H9 (cell line): ENCODE measurements around the gene ARFGEF3. TPM values are rescaled to one million over a fixed set of nuclear protein-coding genes. Genes with fewer than 3 reads are reported as not detected.

Experiments
- DNase-seq: peaks from one replicate; pipeline ENCODE4 v3.0.0-alpha.2; 2017
- H2AFZ ChIP-seq: one replicate; pipeline ENCODE4 v1.6.1; 2013; ENCODE audit warnings: mild to moderate bottlenecking, low read length, control low read depth, moderate library complexity
- H2AK5ac ChIP-seq: 2 replicates; pipeline ENCODE4 v1.6.1; 2013; ENCODE audit warnings: low read length, control low read depth, mixed read lengths; ENCODE audit not compliant: insufficient read length
- H2BK120ac ChIP-seq: one replicate; pipeline ENCODE4 v1.6.1; 2013; ENCODE audit warnings: low read depth, mild to moderate bottlenecking, low read length, control low read depth, inconsistent platforms; ENCODE audit not compliant: poor library complexity, severe bottlenecking
- H2BK12ac ChIP-seq: 2 replicates; pipeline ENCODE4 v1.6.1; 2013; ENCODE audit warnings: low read length, control low read depth, mixed read lengths, low read depth; ENCODE audit not compliant: insufficient read length
- H2BK15ac ChIP-seq: 2 replicates; pipeline ENCODE4 v1.6.1; 2013; ENCODE audit warnings: low read depth, low read length, control low read depth
- H2BK20ac ChIP-seq: one replicate; pipeline ENCODE4 v1.6.1; 2013; ENCODE audit warnings: low read depth, mild to moderate bottlenecking, low read length, control low read depth, inconsistent platforms; ENCODE audit not compliant: poor library complexity, severe bottlenecking
- H2BK5ac ChIP-seq: 2 replicates; pipeline ENCODE4 v1.6.1; 2013; ENCODE audit warnings: low read length, control low read depth, mixed read lengths; ENCODE audit not compliant: insufficient read length
- H3K14ac ChIP-seq: 2 replicates; pipeline ENCODE4 v1.6.1; 2013; ENCODE audit warnings: low read length, control low read depth; ENCODE audit not compliant: insufficient read depth
- H3K18ac ChIP-seq: 2 replicates; pipeline ENCODE4 v1.6.1; 2013; ENCODE audit warnings: low read depth, mild to moderate bottlenecking, mixed read lengths, low read length, control low read depth; ENCODE audit not compliant: insufficient read length
- H3K23ac ChIP-seq: 2 replicates; pipeline ENCODE4 v1.6.1; 2013; ENCODE audit warnings: low read length, control low read depth, mixed read lengths, low read depth; ENCODE audit not compliant: insufficient read length
- H3K23me2 ChIP-seq: 2 replicates; pipeline ENCODE4 v1.6.1; 2013; ENCODE audit warnings: low read depth, mild to moderate bottlenecking, mixed read lengths, low read length, control low read depth; ENCODE audit not compliant: insufficient read length, poor library complexity, severe bottlenecking
- H3K27ac ChIP-seq: 2 replicates; pipeline ENCODE4 v1.5.1; 2013; ENCODE audit warnings: low read length, control low read depth, mixed read lengths, low read depth; ENCODE audit not compliant: insufficient read length
- H3K27me3 ChIP-seq: 2 replicates; pipeline ENCODE4 v1.6.1; 2013; ENCODE audit warnings: low read length, control low read depth, inconsistent platforms; ENCODE audit not compliant: insufficient read depth
- H3K4ac ChIP-seq: 2 replicates; pipeline ENCODE4 v1.6.1; 2013; ENCODE audit warnings: low read depth, mild to moderate bottlenecking, control low read depth, inconsistent platforms, low read length, moderate library complexity
- H3K4me1 ChIP-seq: 2 replicates; pipeline ENCODE4 v1.6.1; 2013; ENCODE audit warnings: low read length, control low read depth, inconsistent platforms; ENCODE audit not compliant: insufficient read depth
- H3K4me2 ChIP-seq: 2 replicates; pipeline ENCODE4 v1.6.1; 2013; ENCODE audit warnings: low read length, control low read depth, mixed read lengths; ENCODE audit not compliant: insufficient read length, insufficient read depth
- H3K56ac ChIP-seq: 2 replicates; pipeline ENCODE4 v1.6.1; 2013; ENCODE audit warnings: low read depth, mild to moderate bottlenecking, mixed read lengths, low read length, control low read depth; ENCODE audit not compliant: insufficient read length
- H3K79me1 ChIP-seq: 2 replicates; pipeline ENCODE4 v1.6.1; 2013; ENCODE audit warnings: low read depth, mild to moderate bottlenecking, moderate library complexity, low read length, control low read depth, inconsistent platforms; ENCODE audit not compliant: insufficient read depth, poor library complexity, severe bottlenecking
- H3K79me2 ChIP-seq: 2 replicates; pipeline ENCODE4 v1.6.1; 2013; ENCODE audit warnings: low read length, control low read depth, inconsistent platforms; ENCODE audit not compliant: insufficient read depth
- H3K9ac ChIP-seq: 2 replicates; pipeline ENCODE4 v1.6.1; 2013; ENCODE audit warnings: low read length, control low read depth, mixed read lengths; ENCODE audit not compliant: insufficient read length; ENCODE audit errors: extremely low read depth
- H3K9me3 ChIP-seq: one replicate; pipeline ENCODE4 v1.6.1; 2013; ENCODE audit warnings: low read depth, low read length, inconsistent platforms; ENCODE audit not compliant: control insufficient read depth
- H3T11ph ChIP-seq: one replicate; pipeline ENCODE4 v1.6.1; 2013; ENCODE audit warnings: mild to moderate bottlenecking, low read length, control low read depth, inconsistent platforms
- H4K20me1 ChIP-seq: one replicate; pipeline ENCODE4 v1.6.1; 2013; ENCODE audit not compliant: control insufficient read depth, insufficient read length, insufficient read depth
- H4K5ac ChIP-seq: 2 replicates; pipeline ENCODE4 v1.6.1; 2013; ENCODE audit warnings: low read depth, mild to moderate bottlenecking, mixed read lengths, low read length, control low read depth; ENCODE audit not compliant: insufficient read length
- H4K8ac ChIP-seq: replicated peaks from 2 replicates; pipeline ENCODE4 v1.6.1; 2013; ENCODE audit warnings: low read length, control low read depth, mixed read lengths, low read depth; ENCODE audit not compliant: insufficient read length
- H4K91ac ChIP-seq: 2 replicates; pipeline ENCODE4 v1.6.1; 2013; ENCODE audit warnings: low read depth, mild to moderate bottlenecking, moderate library complexity, mixed read lengths, low read length, control low read depth; ENCODE audit not compliant: insufficient read length
- H3K27ac Mint-ChIP-seq, 3 experiments: 2 replicates in 2 of 3; 3 replicates in 1 of 3; pipeline ENCODE4 v1.8.0; 2020 to 2021; ENCODE audit warnings: mixed read lengths in 3 of 3, mild to moderate bottlenecking in 1 of 3, moderate library complexity in 1 of 3
- H3K27me3 Mint-ChIP-seq: 2 replicates; pipeline ENCODE4 v1.8.0; 2021; ENCODE audit warnings: low read depth, mild to moderate bottlenecking, moderate library complexity, mixed read lengths
- H3K36me3 Mint-ChIP-seq, 3 experiments: 2 replicates in 2 of 3; 3 replicates in 1 of 3; pipeline ENCODE4 v1.8.0; 2020 to 2021; ENCODE audit warnings: low read depth in 3 of 3, mixed read lengths in 3 of 3; ENCODE audit not compliant: insufficient read depth in 1 of 3
- H3K4me1 Mint-ChIP-seq, 2 experiments: 2 replicates each; pipeline ENCODE4 v1.8.0; 2020; ENCODE audit warnings: mixed read lengths in 2 of 2
- H3K4me3 Mint-ChIP-seq, 2 experiments: 2 replicates in 1 of 2; 3 replicates in 1 of 2; pipeline ENCODE4 v1.8.0; 2020 to 2021; ENCODE audit warnings: mild to moderate bottlenecking in 2 of 2, mixed read lengths in 2 of 2, moderate library complexity in 1 of 2
- H3K9me3 Mint-ChIP-seq, 2 experiments: 2 replicates in 1 of 2; 3 replicates in 1 of 2; pipeline ENCODE4 v1.8.0; 2020; ENCODE audit warnings: mild to moderate bottlenecking in 2 of 2, mixed read lengths in 2 of 2, moderate library complexity in 1 of 2
- CTCF ChIP-seq: fragments of 200-600 bp; sonication (generic); conservative IDR thresholded peaks from 3 replicates; pipeline ENCODE4 v1.8.0; 2021; ENCODE audit warnings: antibody characterized with exemption, mild to moderate bottlenecking
- WGBS: extraction: QIAGEN DNeasy Blood & Tissue Kit; methylation state at CpG from one replicate; pipeline ENCODE4 v1.1.7; 2013; ENCODE audit warnings: missing lambda C conversion rate, low lambda C conversion rate, mixed read lengths; ENCODE audit not compliant: insufficient read length; ENCODE audit errors: extremely low coverage; 5-methylcytosine and 5-hydroxymethylcytosine counted together
- total RNA-seq: library from RNA; stranded (reverse); gene quantifications from 2 replicates; pipeline ENCODE4 v1.2.1, GENCODE V29; 2021

ARFGEF3 gene
- total RNA-seq, 1 experiment from 2014 or later = 13.7 TPM

- H2AFZ ChIP-seq = no peak overlapping the region
- no peak overlapping the region for H3K56ac ChIP-seq
- no peak overlapping the region for H3K23ac ChIP-seq
- no peak overlapping the region for H2BK120ac ChIP-seq
- H3K27ac ChIP-seq = no peak overlapping the region
- no peak overlapping the region for H3K18ac ChIP-seq
- no peaks in the 10 kb centered on the region for H3K9me3 ChIP-seq
- H3K14ac ChIP-seq = no peak overlapping the region
- no peak overlapping the region for H4K91ac ChIP-seq
- no peak overlapping the region for H3T11ph ChIP-seq
- WGBS = no CpG with 5 or more reads among the region's 1 CpG
- no peak overlapping the region for H2BK12ac ChIP-seq
- Mint-ChIP-seq H3K27ac (no peak overlapping the region), H3K9me3 (no peaks in the 10 kb centered on the region), H3K4me3 (no peak overlapping the region), H3K27me3 (no peaks in the 10 kb centered on the region), H3K36me3 (peaks cover 0 to 34% (median 14%) of the 10 kb centered on the region in 3 experiments; a peak in 4 of 7 replicates), H3K4me1 (0 out of 4 replicates have a peak, but pooled peaks cover 0 to 5% of the 10 kb centered on the region in 2 experiments)
- DNase-seq = no peak
- no peaks in the 10 kb centered on the region for H3K79me2 ChIP-seq
- no peaks in the 10 kb centered on the region for H3K4me1 ChIP-seq
- no peaks in the 10 kb centered on the region for H3K79me1 ChIP-seq
- no peak overlapping the region for H4K8ac ChIP-seq
- H3K27me3 ChIP-seq = no peaks in the 10 kb centered on the region
- no peak for TF ChIP-seq CTCF
- H3K23me2 ChIP-seq = no peaks in the 10 kb centered on the region
- H3K4me2 ChIP-seq = no peak overlapping the region
- no peak overlapping the region for H2BK5ac ChIP-seq
- no peak overlapping the region for H2BK20ac ChIP-seq
- no peak overlapping the region for H3K4ac ChIP-seq
- no peak overlapping the region for H4K5ac ChIP-seq
- no peak overlapping the region for H3K9ac ChIP-seq
- no peak overlapping the region for H2AK5ac ChIP-seq
- no peaks in the 10 kb centered on the region for H4K20me1 ChIP-seq
- H2BK15ac ChIP-seq = no peak overlapping the region
Observed at GRCh38 chr6:138308731-138309110, 147.0 kb downstream of the ARFGEF3 start.
